ENCODE results near the gene IL36B. TPM values are rescaled to one million over a fixed set of nuclear protein-coding genes. Genes with fewer than 3 reads are reported as not detected.

IL36B gene
- total RNA-seq, 1 donor from 2014 or later = not detected

DNA sequence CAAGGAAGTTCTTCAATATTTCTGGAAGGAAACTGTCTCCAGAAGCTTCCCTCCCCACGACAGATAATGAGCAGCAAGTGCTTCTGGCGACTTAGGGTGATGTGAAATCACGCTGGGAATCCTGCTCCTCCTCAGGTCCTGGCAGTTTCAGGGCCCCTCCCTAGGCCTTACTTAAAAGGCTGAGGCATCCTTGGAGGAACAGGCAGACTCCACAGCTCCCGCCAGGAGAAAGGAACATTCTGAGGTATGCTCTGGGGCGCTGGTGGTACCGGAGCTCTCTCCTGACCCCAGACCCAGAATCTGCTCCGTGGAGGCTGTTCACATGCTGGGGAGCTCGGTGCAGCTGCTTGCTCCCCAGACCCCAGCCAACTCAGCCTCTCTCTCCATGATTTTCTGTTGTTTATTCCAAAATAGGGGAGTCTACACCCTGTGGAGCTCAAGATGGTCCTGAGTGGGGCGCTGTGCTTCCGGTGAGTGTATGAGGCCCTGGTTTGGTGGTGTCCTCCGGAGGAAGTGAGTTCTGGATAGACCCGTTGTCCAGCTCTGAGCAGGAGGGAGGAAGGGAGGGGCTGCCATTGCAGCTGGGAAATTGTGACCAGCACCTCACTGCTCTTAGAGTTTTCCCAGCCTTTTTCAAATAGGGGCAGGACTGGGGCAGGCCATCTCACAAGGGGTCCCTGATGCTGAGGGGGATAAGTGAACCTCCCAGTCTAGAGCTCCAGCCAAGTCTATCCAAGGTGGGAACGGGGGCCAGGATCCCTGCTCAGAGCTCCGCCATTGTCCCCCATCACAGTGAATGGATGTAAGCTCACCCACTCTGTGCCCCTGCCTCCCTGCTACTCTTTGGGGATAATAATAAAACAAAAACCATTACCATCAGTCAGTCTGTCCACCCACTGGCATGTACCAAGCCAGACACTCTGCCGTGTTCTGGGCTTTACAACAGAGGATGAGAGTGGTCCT lies 6.6 kb upstream of the IL36B start, which contains the start of gene IL36RN:
TSS of gene IL36RN (plus strand) at position 201 of the 963 bp plus-strand sequence. CDS start at position 442, 241 bp downstream.
- intact Hi-C loops (cut with DNase I) = no loop called here
- DNase-seq (ENCODE audit: low spot score) (no peak), ATAC-seq (no peak)

DNA sequence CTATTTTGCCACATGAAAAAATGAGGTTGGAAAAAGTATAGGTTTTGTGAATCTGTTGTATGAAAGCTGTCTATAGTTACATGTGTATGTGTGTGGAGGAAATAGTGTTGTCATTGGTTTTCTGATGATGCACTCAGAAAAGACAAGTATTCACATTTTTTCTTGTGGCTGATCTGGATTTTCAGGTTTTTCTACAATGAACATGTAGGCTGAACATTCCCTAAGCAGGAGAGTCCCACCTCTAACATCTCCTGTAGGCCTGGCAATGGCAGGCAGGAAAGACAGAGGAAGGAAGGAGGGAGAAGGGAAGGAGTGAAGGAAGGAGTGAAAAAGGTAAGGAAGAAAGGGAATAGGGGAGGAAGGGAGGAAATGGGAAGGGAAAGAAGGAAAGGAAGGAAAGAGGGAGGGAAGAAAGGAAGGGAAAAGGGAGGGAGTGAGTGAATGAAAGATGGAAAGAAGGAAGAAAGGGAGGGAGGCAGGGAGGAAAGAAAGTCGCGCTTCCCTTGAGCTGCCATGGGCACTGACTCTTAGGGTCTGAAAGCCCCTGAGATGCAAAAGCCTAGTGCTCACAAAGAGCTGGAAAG lies 5.8 kb upstream of the IL36B start:
- no peak for ATAC-seq
- DNase-seq (ENCODE audit: low spot score) = no peak
- intact Hi-C loops (cut with DNase I) = no loop called here

DNA sequence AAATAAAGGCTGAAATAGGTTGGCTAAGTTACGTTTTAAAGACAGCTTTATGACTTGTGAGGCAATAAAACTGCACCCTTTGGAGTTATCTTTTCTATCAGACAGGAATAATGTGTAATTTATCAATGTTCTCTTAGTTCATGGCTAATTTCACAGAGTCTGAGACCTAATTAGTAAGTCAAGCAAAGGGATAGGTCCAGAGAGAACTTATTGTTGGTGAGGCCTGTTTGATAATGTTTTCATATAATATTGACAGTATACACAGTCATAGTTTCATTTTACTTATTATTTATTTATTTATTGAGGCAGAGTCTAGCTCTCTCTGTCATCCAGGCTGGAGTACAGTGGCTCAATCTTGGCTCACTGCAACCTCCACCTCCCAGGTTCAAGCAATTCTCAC lies 4.5 kb upstream of the IL36B start:
- DNase-seq (ENCODE audit: low spot score) (no peak), ATAC-seq (no peak)
- intact Hi-C loops (cut with DNase I) = no loop called here

DNA sequence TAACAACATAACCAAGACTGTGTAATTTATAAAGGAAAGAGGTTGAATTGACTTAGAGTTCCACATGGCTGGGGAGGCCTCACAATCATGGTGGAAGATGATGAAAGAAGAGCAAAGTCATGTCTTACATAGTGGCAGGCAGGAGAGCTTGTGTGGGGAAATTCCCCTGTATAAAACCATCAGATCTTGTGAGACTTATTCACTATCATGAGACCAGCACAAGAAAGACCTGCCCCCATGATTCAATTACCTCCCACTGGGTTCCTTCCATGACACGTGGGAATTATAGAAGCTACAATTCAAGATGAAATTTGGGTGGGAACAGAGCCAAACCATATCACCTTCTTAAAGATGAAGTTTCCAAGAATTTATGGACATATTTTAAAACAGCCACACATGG lies 3.9 kb upstream of the IL36B start:
- intact Hi-C loops (cut with DNase I) = no loop called here
- ATAC-seq (no peak), DNase-seq (ENCODE audit: low spot score) (no peak)

DNA sequence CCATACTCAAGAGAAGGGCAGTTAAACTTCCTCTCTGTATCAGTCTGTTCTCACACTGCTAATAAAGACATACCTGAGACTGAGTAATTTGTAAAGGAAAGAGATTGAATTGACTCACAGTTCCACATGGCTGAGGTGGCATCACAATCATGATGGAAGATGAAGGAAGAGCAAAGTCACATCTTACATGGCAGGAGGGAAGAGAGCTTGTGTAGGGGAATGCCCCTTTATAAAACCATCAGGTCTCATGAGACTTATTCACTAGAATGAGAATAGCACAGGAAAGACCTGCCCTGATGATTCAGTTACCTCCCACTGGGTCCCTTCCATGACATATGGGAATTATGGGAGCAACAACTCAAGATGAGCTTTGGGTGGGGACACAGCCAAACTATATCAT lies 1.4 kb upstream of the IL36B start:
- intact Hi-C loops (cut with DNase I) = no loop called here
- ATAC-seq = no peak
- no peak for DNase-seq (ENCODE audit: low spot score)

DNA sequence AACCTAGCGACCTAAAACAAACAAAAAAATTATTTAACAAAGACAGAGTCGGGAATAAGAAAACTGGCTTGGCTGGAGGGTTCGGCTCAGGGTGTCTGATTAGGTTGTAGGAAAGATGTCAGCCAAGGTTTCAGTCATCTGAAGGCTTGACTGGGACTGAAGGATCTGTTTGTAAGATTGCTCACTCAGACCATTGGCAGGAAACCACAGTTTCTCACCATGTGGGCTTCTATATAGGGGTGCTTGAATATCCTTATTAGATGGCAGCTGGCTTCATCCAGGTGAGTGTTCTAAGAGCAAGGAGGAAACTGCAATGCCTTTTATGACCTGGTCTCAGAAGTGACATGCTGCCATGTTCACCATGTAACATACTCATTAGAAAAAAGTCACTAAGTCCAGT lies 999 bp upstream of the IL36B start:
- no peak for DNase-seq (ENCODE audit: low spot score)
- intact Hi-C loops (cut with DNase I) = no loop called here
- ATAC-seq = no peak

DNA sequence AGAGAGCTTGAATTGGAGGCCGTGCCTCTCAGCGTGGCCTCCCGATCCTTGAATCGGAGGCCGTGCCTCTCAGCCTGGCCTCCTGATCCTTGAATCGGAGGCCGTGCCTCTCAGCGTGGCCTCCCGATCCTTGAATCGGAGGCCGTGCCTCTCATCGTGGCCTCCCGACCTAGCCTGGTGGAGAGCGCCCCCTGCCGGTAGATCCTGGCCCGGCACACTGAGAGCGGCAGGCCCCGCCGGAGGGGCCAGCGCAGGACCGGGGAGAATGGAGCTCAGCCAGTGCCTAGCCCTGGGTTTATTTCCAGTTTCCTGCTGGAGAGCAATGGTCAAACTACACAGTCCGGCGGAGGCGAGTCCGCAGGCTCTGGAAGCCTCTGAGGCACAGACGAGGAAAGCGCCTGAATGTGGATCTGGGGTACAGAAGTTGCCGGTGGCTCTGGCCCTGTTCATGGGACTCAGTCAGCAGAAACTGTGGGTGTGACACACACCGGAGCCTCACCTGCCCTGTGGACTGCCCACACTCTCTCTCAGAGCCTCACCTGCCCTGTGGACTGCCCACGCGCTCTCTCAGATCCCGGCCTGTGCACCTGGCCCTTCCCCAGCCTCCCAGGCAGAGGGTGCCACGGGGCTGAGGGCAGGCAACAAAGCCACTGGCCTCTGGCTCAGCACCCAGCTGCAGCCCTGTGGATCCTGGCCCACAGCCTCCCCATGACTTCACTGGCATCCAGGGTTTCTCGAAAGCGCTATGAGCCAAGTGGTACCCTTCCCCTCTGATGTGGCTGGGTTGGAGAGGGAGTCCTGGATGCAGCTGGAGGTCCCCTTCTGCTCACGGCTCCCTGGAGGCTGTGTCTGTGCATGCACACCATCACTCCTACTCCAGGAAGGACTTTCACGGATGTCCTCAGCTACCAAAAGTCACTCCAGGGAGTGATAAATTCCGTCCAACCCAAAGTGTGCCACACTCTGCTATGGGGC lies 1.5 kb downstream of the IL36B start:
- ATAC-seq (no peak), DNase-seq (ENCODE audit: low spot score) (no peak)
- intact Hi-C loops (cut with DNase I) = no loop called here

DNA sequence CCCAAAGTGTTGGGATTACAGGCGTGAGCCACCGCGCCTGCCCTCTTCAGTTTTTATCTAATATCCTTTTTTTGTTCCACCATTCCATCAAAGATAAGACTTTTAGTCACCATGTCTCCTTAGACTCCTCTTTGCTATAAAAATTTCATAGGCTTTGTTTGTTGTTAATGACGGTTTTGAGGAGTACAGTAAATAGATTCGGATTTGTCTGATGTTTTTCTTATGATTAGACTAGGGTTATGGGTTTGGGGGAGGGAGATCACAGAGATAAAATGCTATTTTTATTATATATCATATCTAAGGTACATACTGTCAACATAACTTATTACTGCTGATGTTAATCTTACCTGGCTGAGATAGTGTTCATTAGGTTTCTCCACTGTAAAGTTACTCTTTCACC lies 6.2 kb downstream of the IL36B start:
- intact Hi-C loops (cut with DNase I) = no loop called here
- DNase-seq (ENCODE audit: low spot score) (no peak), ATAC-seq (no peak)

DNA sequence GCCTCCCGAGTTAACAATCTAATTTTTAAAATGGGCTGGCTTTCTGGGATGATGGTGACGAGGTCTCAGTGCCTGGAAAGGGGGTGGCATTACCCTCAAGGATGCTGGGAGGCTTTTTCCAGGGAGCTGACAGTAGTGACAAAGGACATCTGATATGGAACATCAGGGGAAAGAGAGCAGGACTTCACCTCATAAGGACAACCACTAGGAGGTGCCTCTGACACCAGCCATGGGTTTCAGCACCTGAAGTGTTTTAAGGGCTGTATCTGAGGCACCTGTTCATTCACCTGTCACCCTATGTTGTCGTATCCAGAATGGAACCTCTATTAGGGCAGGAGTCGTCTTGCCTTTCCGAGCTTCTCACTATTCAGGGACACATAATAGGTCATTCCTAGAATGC lies 10.8 kb downstream of the IL36B start:
- ATAC-seq = no peak
- intact Hi-C loops (cut with DNase I) = no loop called here
- DNase-seq (ENCODE audit: low spot score) = no peak

DNA sequence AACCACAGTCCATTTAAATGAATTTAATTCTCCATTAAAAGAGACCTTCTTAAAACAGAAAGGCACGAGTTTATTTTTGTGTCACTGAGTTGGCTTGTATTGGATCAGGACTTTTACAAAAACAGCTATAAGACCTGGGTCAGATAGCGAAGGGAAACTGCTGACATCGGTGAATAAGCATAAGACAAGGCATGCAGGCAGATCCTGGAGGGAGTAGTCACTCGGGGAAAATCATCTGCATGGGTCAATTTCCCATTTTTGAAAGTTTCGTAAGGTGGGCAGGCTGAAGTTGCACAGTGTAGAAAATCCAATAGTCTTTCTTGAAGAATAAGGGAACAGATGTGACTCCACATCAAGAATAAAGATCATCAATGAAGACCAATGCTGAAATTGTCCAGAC lies 12.9 kb downstream of the IL36B start:
- no peak for DNase-seq (ENCODE audit: low spot score)
- intact Hi-C loops (cut with DNase I) = no loop called here
- ATAC-seq = no peak

DNA sequence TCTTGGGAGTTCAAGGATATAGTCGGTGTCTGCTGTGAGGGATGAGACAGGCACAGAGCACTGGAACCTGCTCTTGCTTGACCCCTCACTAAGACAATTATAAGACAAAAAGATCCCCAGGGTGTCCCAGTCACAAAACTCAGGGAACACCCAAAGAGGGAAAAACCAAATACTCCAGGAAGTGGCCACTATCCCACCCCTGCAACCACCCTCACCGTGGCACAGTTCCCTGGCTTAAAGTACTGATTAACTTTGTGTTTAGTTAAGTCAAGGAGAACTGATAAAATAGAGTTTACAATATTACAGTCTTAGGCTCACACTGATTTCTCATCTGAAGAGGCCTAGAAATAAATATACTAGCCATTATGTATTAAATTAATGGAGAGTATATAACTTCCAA lies 13.5 kb downstream of the IL36B start:
- DNase-seq (ENCODE audit: low spot score) (no peak), ATAC-seq (no peak)
- intact Hi-C loops (cut with DNase I) = no loop called here

DNA sequence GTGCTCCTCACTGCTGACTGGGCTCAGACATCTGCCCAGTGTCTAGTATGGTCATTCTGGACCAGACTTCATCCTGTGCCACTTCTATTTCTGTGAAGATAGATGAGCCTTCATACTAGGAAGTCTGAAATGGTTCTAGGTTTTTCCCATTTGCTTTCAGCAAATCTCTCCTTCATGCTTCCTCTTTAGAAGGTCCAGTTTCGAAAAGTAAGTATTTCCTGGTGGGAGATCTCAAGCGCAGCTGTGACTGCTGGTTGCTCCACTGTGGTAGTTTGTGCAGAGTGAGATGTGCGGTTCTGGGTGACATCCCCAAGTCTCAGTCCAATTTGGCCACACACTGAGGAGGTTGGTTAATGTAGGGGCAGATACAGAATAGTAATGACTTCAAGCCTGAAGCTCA lies 14.4 kb downstream of the IL36B start:
- intact Hi-C loops (cut with DNase I) = no loop called here
- ATAC-seq (no peak), DNase-seq (ENCODE audit: low spot score) (no peak)

DNA sequence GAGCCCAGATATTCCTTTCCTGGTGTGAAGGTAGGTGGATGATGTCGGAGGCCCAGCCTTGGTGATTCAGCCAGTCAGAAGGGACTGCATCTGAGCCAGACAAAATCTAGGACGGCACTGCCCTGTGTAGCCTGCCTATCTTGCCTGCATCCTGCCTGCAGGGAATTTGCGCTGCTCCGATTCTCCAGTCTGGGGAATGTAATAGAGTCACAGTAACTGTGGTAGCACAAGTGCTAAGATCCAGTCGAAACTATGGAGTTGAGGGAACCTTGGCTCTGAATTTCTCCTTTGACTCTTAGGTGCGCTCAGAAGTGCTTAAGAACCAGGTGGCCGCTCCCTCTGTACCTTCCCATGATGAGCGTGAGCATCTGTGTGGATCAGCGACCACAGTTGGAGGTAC lies 15.9 kb downstream of the IL36B start:
- DNase-seq (ENCODE audit: low spot score) (no peak), ATAC-seq (no peak)
- intact Hi-C loops (cut with DNase I) = no loop called here

DNA sequence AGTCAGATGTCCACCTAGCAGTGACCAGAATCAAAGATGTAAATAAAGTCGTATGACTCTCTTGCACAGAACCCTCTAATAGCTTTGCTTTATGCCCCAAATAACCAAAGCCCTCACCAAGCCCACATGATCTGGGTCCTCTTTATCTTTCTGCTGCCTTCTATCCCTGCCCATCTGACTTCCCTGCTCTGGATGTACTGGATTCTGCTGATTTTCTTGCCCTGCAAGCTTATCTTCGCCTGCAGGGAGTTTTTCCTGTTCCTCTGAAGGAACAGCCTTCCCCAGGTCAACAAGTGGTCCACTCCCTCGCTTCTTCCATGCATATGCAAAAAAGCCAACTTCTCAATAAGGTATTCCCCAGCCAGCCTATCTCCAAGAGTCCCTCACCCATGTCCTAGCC lies 18.7 kb downstream of the IL36B start:
- ATAC-seq (no peak), DNase-seq (ENCODE audit: low spot score) (no peak)
- intact Hi-C loops (cut with DNase I) = no loop called here

DNA sequence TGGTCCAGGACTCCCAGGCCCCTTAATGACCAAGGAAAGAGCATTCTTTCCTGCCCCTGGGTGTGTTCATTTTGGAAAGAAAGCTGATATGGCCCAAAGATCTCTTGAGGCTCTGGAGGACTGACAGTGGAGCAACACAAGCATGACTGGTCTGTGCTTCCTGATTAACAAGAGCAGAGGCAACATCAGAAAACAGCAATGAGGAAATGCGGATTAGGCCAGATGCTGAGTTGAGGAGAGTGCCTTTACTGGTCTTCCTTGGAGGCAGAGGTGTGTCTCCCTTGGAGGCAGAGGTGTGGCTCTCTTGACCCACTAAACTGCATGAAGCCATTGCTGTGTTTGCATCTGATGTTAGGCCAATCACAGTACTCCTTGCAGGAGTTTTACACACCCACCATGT lies 19.9 kb downstream of the IL36B start:
- ATAC-seq (no peak), DNase-seq (ENCODE audit: low spot score) (no peak)
- intact Hi-C loops (cut with DNase I) = no loop called here

DNA sequence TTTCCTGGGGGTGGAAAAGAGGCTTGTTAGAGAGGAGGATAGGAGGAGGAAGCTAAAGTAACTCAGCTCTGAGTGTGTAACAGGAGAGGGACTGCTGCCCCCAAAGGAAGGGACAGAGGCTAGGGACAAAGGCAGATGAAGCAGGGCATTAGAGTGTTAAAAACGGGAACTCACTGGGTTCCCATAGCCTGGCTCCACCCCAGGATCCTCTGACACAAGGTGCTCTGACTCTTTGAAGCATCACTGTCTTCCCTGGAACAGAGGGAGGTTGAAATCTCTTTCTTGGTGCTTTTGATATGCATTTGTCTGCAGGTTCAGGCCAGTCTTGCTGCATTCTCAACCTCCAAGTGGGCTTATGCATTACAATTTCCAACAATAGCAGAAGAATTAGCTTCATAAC lies 24.6 kb downstream of the IL36B start:
- ATAC-seq (no peak), DNase-seq (ENCODE audit: low spot score) (no peak)
- intact Hi-C loops (cut with DNase I) = no loop called here

DNA sequence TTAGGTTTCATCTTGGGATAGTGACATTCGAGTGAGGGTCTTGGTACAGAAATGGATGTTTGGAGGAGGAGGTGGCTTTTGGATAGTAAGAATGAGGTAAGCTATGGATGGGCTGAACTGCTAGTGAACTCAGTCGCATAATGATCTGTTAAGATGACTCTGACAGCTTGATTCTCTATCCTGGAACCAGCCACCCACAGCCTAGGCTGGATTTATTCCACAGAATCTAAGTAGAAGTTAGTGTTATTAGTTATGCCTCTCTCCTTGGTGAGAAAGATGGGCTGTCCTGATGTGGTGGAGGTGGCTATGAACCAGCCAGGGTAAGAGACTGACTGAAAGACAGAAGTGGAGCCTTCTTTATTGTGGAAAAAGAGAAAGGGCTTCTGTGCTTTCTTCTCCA lies 25.0 kb downstream of the IL36B start:
- no peak for ATAC-seq
- no peak for DNase-seq (ENCODE audit: low spot score)
- intact Hi-C loops (cut with DNase I) = no loop called here

DNA sequence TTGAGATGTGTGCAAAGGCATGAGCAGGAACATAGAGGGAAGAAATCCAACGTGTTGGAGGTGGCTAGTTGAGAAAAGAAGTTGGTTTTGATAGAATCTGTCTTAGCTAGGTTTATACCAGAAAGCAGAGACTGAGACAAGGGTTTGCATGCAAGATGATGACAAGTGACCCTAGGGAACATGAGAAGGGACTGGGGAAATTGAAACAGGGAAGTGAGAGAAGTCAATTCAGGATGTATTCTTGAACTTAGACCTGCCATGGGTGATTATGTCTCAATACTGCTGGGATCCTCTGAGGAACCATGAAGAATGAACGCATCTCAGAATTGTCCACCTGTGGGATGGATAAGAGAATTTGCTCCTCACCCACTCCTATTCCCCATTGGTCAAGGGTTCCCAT lies 26.9 kb downstream of the IL36B start:
- intact Hi-C loops (cut with DNase I) = no loop called here
- ATAC-seq (no peak), DNase-seq (ENCODE audit: low spot score) (no peak)

DNA sequence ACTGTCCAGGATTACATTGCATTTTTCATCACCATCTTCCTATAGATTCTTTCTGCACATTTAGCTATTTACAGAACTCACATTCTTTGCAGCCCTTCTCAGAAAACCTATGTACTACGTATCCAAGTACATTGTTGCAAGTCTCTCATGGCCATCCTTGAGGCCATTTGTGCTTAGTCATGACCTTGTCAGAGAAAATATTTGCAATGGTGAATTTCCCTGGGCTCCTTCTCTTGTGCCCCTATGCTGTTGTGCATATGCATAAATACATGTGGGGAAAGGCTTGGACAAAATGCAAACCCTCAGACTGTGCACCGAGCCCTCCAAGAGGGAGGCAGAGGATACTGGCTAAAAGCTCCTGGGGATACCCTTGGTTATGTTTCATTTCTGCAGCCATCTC lies 27.9 kb downstream of the IL36B start:
- ATAC-seq = no peak
- intact Hi-C loops (cut with DNase I) = no loop called here

DNA sequence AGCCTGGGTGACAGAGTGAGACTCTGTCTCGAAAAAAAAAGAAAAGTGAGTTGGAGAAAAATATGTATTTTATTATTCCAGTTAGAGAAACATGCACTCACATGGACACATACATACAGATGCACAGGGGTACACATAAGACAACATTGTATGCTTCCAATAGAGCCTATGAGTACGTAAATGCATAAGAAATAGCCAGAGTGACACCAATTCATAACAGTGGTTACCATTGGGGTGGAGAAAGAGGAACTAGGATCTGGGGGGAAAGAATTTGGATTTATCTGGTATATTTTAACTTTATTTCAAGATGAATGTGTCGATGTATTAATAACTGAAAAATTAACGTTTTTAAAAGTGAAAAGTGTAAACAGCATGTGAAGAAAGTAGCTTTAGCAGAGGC lies 31.4 kb downstream of the IL36B start:
- intact Hi-C loops (cut with DNase I) = no loop called here
- no peak for DNase-seq (ENCODE audit: low spot score)
- ATAC-seq = no peak

More for the DNA sequence above, 27.9 kb downstream of the IL36B start:
- no peak for DNase-seq (ENCODE audit: low spot score)
